Testis (tissue), 2 donors: Measurements from ENCODE around the gene EDEM2.

Source experiments
- CTCF ChIP-seq, 3 experiments: fragments of 450-650 bp in 2 of 3; fragments of 200-600 bp in 1 of 3; sonication (generic) in 1 of 3; IDR thresholded peaks; one replicate each; pipeline ENCODE4 v1.5.1; 2016 to 2019; ENCODE audit warnings: antibody characterized with exemption in 3 of 3, mild to moderate bottlenecking in 2 of 3, moderate library complexity in 1 of 3
- POLR2A ChIP-seq: fragments of 450-650 bp; IDR thresholded peaks from one replicate; pipeline ENCODE4 v1.6.1; 2017; ENCODE audit warnings: antibody characterized with exemption, mild to moderate bottlenecking, moderate library complexity

DNA sequence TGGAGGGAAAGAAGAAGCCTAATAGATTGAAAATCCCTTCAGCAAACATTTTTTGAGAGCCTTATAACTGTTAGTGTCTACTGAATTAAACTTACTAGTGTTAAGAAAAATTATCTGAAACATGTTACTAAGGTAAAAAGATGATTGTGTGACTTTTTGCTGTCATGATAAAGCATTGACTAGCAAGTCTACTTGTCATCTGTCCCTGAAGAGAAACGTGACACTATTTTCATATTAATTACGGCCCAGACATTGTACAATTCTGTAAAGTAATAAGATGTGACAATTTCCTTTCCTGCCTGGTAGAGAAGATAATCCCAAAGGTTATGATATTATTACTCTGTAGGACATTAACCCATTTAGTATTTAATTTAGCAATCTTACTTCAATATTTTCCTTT lies 8.8 kb upstream of the EDEM2 start:
- TF ChIP-seq CTCF (IDR thresholded peaks at IDR 0.05) (no peak), POLR2A (no peak)
